IMR-90 (cell line): ENCODE data around the gene ZDBF2.

ENCODE experiments used
- BHLHE40 ChIP-seq: fragments of 150-350 bp; IDR thresholded peaks from 2 replicates; pipeline ENCODE4 v1.6.1; 2016; ENCODE audit warnings: mild to moderate bottlenecking, low read depth, low read length
- CTCF ChIP-seq: conservative IDR thresholded peaks from 2 replicates; pipeline ENCODE4 v1.5.1; 2012; ENCODE audit warnings: mild to moderate bottlenecking, low read depth, low read length, improper control_type of control experiment
- MXI1 ChIP-seq: IDR thresholded peaks from 2 replicates; pipeline ENCODE4 v1.6.1; 2012; ENCODE audit warnings: low read depth, mild to moderate bottlenecking, low read length, moderate library complexity, borderline replicate concordance
- POLR2A ChIP-seq: IDR thresholded peaks from 2 replicates; pipeline ENCODE4 v1.6.1; 2012; ENCODE audit warnings: mild to moderate bottlenecking, low read depth, low read length
- RAD21 ChIP-seq: IDR thresholded peaks from 2 replicates; pipeline ENCODE4 v1.6.1; 2012; ENCODE audit warnings: low read length, improper control_type of control experiment
- RFX5 ChIP-seq: IDR thresholded peaks from 2 replicates; pipeline ENCODE4 v1.8.0; 2012; ENCODE audit warnings: low read depth, mild to moderate bottlenecking, low read length, moderate library complexity

- no peak for TF ChIP-seq RFX5
- TF ChIP-seq POLR2A, result no peak
- TF ChIP-seq CTCF, result no peak
- TF ChIP-seq RAD21, result no peak
- TF ChIP-seq MXI1, result no peak
- TF ChIP-seq BHLHE40, result no peak
These were observed 74.9 kb downstream of the ZDBF2 start for GRCh38 chr2:206349375-206349774.
